Body of pancreas (tissue), 4 donors: ENCODE data around the gene GPR42. TPM values are rescaled to one million over a fixed set of nuclear protein-coding genes. Genes with fewer than 3 reads are reported as not detected.

Experiments
- ATAC-seq: fragments of 150-250 bp; one replicate; pipeline ENCODE4 v1.9.1; 2016
- DNase-seq, 4 donors: peaks; one replicate each; pipeline ENCODE4 v3.0.0-alpha.2; 2019
- H3K27ac ChIP-seq, 4 donors: fragments of 200-600 bp; sonication (generic); 1 replicate in 3 of 4; 2 replicates in 1 of 4; pipeline versions ENCODE4 v1.5.1 to v1.6.1; 2016 to 2019; ENCODE audit warnings: mild to moderate bottlenecking in 1 of 4, mixed read lengths in 1 of 4, moderate library complexity in 1 of 4
- H3K27me3 ChIP-seq, 2 donors: fragments of 200-600 bp; sonication (generic); one replicate each; pipeline ENCODE4 v1.6.0; 2016; ENCODE audit warnings: mild to moderate bottlenecking in 1 of 2
- H3K36me3 ChIP-seq, 2 donors: fragments of 200-600 bp; sonication (generic); replicated peaks in 1 of 2; 2 replicates each; pipeline ENCODE4 v1.5.1; 2016; ENCODE audit warnings: low read depth in 2 of 2; ENCODE audit not compliant: insufficient read depth in 1 of 2
- H3K4me1 ChIP-seq: fragments of 200-600 bp; sonication (generic); one replicate; pipeline ENCODE4 v1.6.0; 2016
- H3K4me3 ChIP-seq, 2 donors: fragments of 200-600 bp; sonication (generic); 1 replicate in 1 of 2; 2 replicates in 1 of 2; pipeline ENCODE4 v1.5.1; 2016 to 2019
- H3K9me3 ChIP-seq, 3 donors: fragments of 200-600 bp; sonication (generic); 1 replicate in 2 of 3; 2 replicates in 1 of 3; pipeline ENCODE4 v1.5.1; 2016
- CTCF ChIP-seq, 7 experiments: fragments of 450-650 bp in 4 of 7; fragments of 200-600 bp in 3 of 7; sonication (generic) in 3 of 7; IDR thresholded peaks; one replicate each; pipeline ENCODE4 v1.5.1; 2016 to 2019; ENCODE audit warnings: antibody characterized with exemption in 7 of 7
- POLR2A ChIP-seq, 3 donors: fragments of 450-650 bp; IDR thresholded peaks; one replicate each; pipeline ENCODE4 v1.6.1; 2016; ENCODE audit warnings: antibody characterized with exemption in 3 of 3, mild to moderate bottlenecking in 2 of 3
- WGBS, 2 donors: methylation state at CpG; one replicate each; pipeline ENCODE4 v1.1.5; 2017; 5-methylcytosine and 5-hydroxymethylcytosine counted together
- intact Hi-C: fragments of 100-400 bp; cut with DNase I; formaldehyde crosslinking; loops from one replicate; pipeline ENCODE4 v1.15.1; 2023
- total RNA-seq, 2 donors: library from RNA; depleted of rRNA; stranded (reverse); fragments of >200 nt; gene quantifications; one replicate each; pipeline ENCODE4 v1.1.0, GENCODE V29; 2016

GPR42 gene
- total RNA-seq, 2 donors from 2014 or later = not detected

- 86 to 89% methylated on average over 3 of the region's 3 CpGs for WGBS, 2 donors
- DNase-seq = no peak
Measured at GRCh38 chr19:35381318-35381717, 10.4 kb downstream of the GPR42 start.

GRCh38 chr19:35381926-35382325, 11.1 kb downstream of the GPR42 start:
- peaks cover 7% of the 10 kb centered on the region for H3K4me1 ChIP-seq
- H3K9me3 ChIP-seq = no peaks in the 10 kb centered on the region
- H3K27me3 ChIP-seq = no peaks in the 10 kb centered on the region
- H3K27ac ChIP-seq = no peak overlapping the region
- ATAC-seq = no peak
- no peak overlapping the region for H3K4me3 ChIP-seq
- DNase-seq = no peak
- intact Hi-C loops = no loop called here
- TF ChIP-seq CTCF (IDR thresholded peaks at IDR 0.05) (no peak), POLR2A (IDR thresholded peaks at IDR 0.05) (no peak)
- 88 to 89% methylated on average over 6 of the region's 6 CpGs for WGBS, 2 donors
- H3K36me3 ChIP-seq = no peaks in the 10 kb centered on the region

More at GRCh38 chr19:35381318-35381717, 10.4 kb downstream of the GPR42 start:
- ATAC-seq = no peak
- no peaks in the 10 kb centered on the region for H3K9me3 ChIP-seq
- intact Hi-C loops = no loop called here
- peaks cover 7% of the 10 kb centered on the region for H3K4me1 ChIP-seq
- H3K36me3 ChIP-seq = no peaks in the 10 kb centered on the region
- no peak overlapping the region for H3K27ac ChIP-seq
- no peaks in the 10 kb centered on the region for H3K27me3 ChIP-seq
- TF ChIP-seq CTCF (IDR thresholded peaks at IDR 0.05) (no peak), POLR2A (IDR thresholded peaks at IDR 0.05) (no peak)
- no peak overlapping the region for H3K4me3 ChIP-seq

GRCh38 chr19:35383536-35383935, 12.7 kb downstream of the GPR42 start:
- H3K4me1 ChIP-seq = peaks cover 7% of the 10 kb centered on the region
- 89 to 96% methylated on average over 2 of the region's 2 CpGs for WGBS, 2 donors
- intact Hi-C loops = no loop called here
- H3K9me3 ChIP-seq = no peaks in the 10 kb centered on the region
- H3K4me3 ChIP-seq = no peak overlapping the region
- H3K36me3 ChIP-seq = no peaks in the 10 kb centered on the region
- TF ChIP-seq POLR2A (IDR thresholded peaks at IDR 0.05) (no peak), CTCF (IDR thresholded peaks at IDR 0.05) (no peak)
- DNase-seq = no peak
- no peak overlapping the region for H3K27ac ChIP-seq
- ATAC-seq = no peak
- H3K27me3 ChIP-seq = no peaks in the 10 kb centered on the region

- Histone ChIP-seq H3K27ac (no peak overlapping the region), H3K36me3 (no peaks in the 10 kb centered on the region), H3K4me1 (no peaks in the 10 kb centered on the region), H3K27me3 (no peaks in the 10 kb centered on the region), H3K4me3 (no peak overlapping the region), H3K9me3 (no peaks in the 10 kb centered on the region)
- ATAC-seq = no peak
- no peak for DNase-seq
- WGBS, 2 donors = 81 to 95% methylated on average over 6 of the region's 6 CpGs
- TF ChIP-seq CTCF (IDR thresholded peaks at IDR 0.05) (no peak), POLR2A (IDR thresholded peaks at IDR 0.05) (no peak)
- intact Hi-C loops = no loop called here
Measured at GRCh38 chr19:35388277-35389054, 17.6 kb downstream of the GPR42 start.
